Peyer's patch (tissue), 4 donors: ENCODE data around the gene PTPRA.

Source experiments
- POLR2A ChIP-seq, 2 donors: fragments of 450-650 bp; IDR thresholded peaks; one replicate each; pipeline ENCODE4 v1.5.1; 2017; ENCODE audit warnings: antibody characterized with exemption in 2 of 2, mild to moderate bottlenecking in 2 of 2, moderate library complexity in 2 of 2
- TF ChIP-seq, protein P1 (sequence below), 6 experiments: fragments of 450-650 bp in 4 of 6; fragments of 200-600 bp in 2 of 6; sonication (generic) in 1 of 6; IDR thresholded peaks; one replicate each; pipeline ENCODE4 v1.5.1; 2017 to 2019; ENCODE audit warnings: antibody characterized with exemption in 6 of 6, mild to moderate bottlenecking in 3 of 6, moderate library complexity in 1 of 6

DNA sequence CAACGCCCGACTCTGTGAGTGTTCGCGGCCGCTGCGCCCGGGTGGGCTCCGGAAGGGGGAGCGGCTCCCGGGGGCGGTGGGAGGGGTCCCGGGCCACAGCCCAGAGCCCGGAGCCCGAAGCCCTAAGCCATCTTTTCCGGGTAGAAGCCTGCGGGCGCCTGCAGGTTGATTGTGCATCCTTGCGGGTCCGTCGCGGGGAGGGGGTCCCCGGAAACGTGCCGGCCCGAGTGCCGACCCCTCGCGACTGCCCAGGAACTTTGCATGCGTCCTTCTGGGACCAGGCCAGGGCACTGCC, 413 bp downstream of the PTPRA start:
- TF ChIP-seq, protein P1, sequence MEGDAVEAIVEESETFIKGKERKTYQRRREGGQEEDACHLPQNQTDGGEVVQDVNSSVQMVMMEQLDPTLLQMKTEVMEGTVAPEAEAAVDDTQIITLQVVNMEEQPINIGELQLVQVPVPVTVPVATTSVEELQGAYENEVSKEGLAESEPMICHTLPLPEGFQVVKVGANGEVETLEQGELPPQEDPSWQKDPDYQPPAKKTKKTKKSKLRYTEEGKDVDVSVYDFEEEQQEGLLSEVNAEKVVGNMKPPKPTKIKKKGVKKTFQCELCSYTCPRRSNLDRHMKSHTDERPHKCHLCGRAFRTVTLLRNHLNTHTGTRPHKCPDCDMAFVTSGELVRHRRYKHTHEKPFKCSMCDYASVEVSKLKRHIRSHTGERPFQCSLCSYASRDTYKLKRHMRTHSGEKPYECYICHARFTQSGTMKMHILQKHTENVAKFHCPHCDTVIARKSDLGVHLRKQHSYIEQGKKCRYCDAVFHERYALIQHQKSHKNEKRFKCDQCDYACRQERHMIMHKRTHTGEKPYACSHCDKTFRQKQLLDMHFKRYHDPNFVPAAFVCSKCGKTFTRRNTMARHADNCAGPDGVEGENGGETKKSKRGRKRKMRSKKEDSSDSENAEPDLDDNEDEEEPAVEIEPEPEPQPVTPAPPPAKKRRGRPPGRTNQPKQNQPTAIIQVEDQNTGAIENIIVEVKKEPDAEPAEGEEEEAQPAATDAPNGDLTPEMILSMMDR (IDR thresholded peaks at IDR 0.05), result no peak
- no peak for TF ChIP-seq POLR2A (IDR thresholded peaks at IDR 0.05)
